A549 (cell line): ENCODE results near the gene INKA1. TPM values are rescaled to one million over a fixed set of nuclear protein-coding genes. Genes with fewer than 3 reads are reported as not detected.
"Not testable (repeated sequence)": the region's sequence is repeated elsewhere in the genome, so short reads cannot be mapped to it uniquely, and the experiment has no call there.

Experiments used
- ATAC-seq, 2 experiments: fragments of 200-7000 bp in 1 of 2; fragments of >200 bp in 1 of 2; cut with Nextera tagmentation in 1 of 2; cut with Tn5 transposase in 1 of 2; 3 replicates each; pipeline versions ENCODE4 v1.8.0 to v1.9.1; 2018 to 2020; ENCODE audit warnings: mild to moderate bottlenecking in 1 of 2, moderate library complexity in 1 of 2
- CTCF ChIA-PET: fragments of 300-600 bp; sonication (Branson Sonifier 250); formaldehyde crosslinking; extraction: SDS; loops from one replicate; lab custom pipeline; 2021; ENCODE audit warnings: antibody characterized with exemption, inconsistent platforms; lab: Yijun Ruan, JAX
- POLR2A ChIA-PET: fragments of 350-600 bp; formaldehyde crosslinking; extraction: SDS; loops from one replicate; lab custom pipeline; 2021; ENCODE audit warnings: antibody characterized with exemption, inconsistent platforms; lab: Yijun Ruan, JAX
- DNase-seq, 2 experiments: peaks; one replicate each; pipeline versions ENCODE4 v3.0.0 to v3.0.0-alpha.2; 2011 to 2016; ENCODE audit warnings: low read depth in 1 of 2, low spot score in 1 of 2
- FAIRE-seq: peaks from 2 replicates; lab custom pipeline; 2011; peaks lifted over from hg19 to GRCh38; lab: Jason Lieb, UNC
- H3K27ac ChIP-seq, 2 experiments: fragments of >200 bp; sonication (Bioruptor Twin); formaldehyde crosslinking; 3 replicates each; pipeline ENCODE4 v1.5.1; 2016 to 2017
- H3K4me1 ChIP-seq: fragments of >200 bp; sonication (Bioruptor Twin); formaldehyde crosslinking; 3 replicates; pipeline ENCODE4 v1.6.1; 2016
- H3K4me2 ChIP-seq: fragments of >200 bp; sonication (Bioruptor Twin); formaldehyde crosslinking; 3 replicates; pipeline ENCODE4 v1.6.1; 2016
- H3K4me3 ChIP-seq: fragments of >200 bp; sonication (Bioruptor Twin); formaldehyde crosslinking; 3 replicates; pipeline ENCODE4 v1.5.1; 2016
- H3K9me3 ChIP-seq: fragments of >200 bp; sonication (Bioruptor Twin); formaldehyde crosslinking; 3 replicates; pipeline ENCODE4 v1.6.1; 2016
- CHD2 ChIP-seq: fragments of 150-350 bp; IDR thresholded peaks from 2 replicates; pipeline ENCODE4 v1.6.1; 2014; ENCODE audit warnings: low read length; ENCODE audit not compliant: partially characterized antibody
- CHD4 ChIP-seq: fragments of 200-600 bp; sonication (generic); IDR thresholded peaks from 2 replicates; pipeline ENCODE4 v1.6.1; 2016; ENCODE audit warnings: antibody characterized with exemption, mild to moderate bottlenecking, borderline replicate concordance
- CTCF ChIP-seq: fragments of >200 bp; sonication (Bioruptor Twin); formaldehyde crosslinking; IDR thresholded peaks from 3 replicates; pipeline ENCODE4 v1.5.1; 2016
- E2F6 ChIP-seq: IDR thresholded peaks from 2 replicates; pipeline ENCODE4 v1.6.1; 2012; ENCODE audit warnings: low read depth, borderline replicate concordance
- EHF ChIP-seq: fragments of 250-450 bp; sonication (Bioruptor Pico); IDR thresholded peaks from 2 replicates; pipeline ENCODE4 v1.5.0; 2020; ENCODE audit warnings: mild to moderate bottlenecking
- ELK1 ChIP-seq: fragments of 150-350 bp; IDR thresholded peaks from 2 replicates; pipeline ENCODE4 v1.6.1; 2014; ENCODE audit warnings: low read depth, mild to moderate bottlenecking, low read length
- EP300 ChIP-seq, 2 experiments: fragments of >200 bp; sonication (Bioruptor Twin); formaldehyde crosslinking; IDR thresholded peaks; 2 replicates in 1 of 2; 3 replicates in 1 of 2; pipeline ENCODE4 v1.6.1; 2016 to 2017
- ESRRA ChIP-seq: fragments of 150-350 bp; IDR thresholded peaks from 2 replicates; pipeline ENCODE4 v1.6.1; 2014; ENCODE audit warnings: mild to moderate bottlenecking, low read length, borderline replicate concordance
- FOSL2 ChIP-seq, 2 experiments: fragments of 450-650 bp in 1 of 2; fragments of >200 bp in 1 of 2; sonication (Bioruptor Twin) in 1 of 2; formaldehyde crosslinking; IDR thresholded peaks; 2 replicates each; pipeline versions ENCODE4 v1.5.0 to v1.6.1; 2016 to 2020; ENCODE audit warnings: mild to moderate bottlenecking in 1 of 2, moderate library complexity in 1 of 2
- GATA3 ChIP-seq: IDR thresholded peaks from 2 replicates; pipeline ENCODE4 v1.6.1; 2012; ENCODE audit warnings: borderline replicate concordance
- HDAC2 ChIP-seq: fragments of 200-600 bp; sonication (generic); IDR thresholded peaks from 2 replicates; pipeline ENCODE4 v1.6.1; 2016
- HOXB5 ChIP-seq: fragments of 250-450 bp; sonication (Bioruptor Pico); IDR thresholded peaks from 2 replicates; pipeline ENCODE4 v1.5.0; 2020; ENCODE audit warnings: mild to moderate bottlenecking, moderate library complexity
- JUN ChIP-seq, 2 experiments: fragments of >200 bp; sonication (Bioruptor Twin); formaldehyde crosslinking; IDR thresholded peaks; 2 replicates in 1 of 2; 3 replicates in 1 of 2; pipeline ENCODE4 v1.6.1; 2016 to 2017
- KDM1A ChIP-seq: fragments of 200-600 bp; sonication (generic); IDR thresholded peaks from 2 replicates; pipeline ENCODE4 v1.6.1; 2016; ENCODE audit warnings: low read depth, mild to moderate bottlenecking
- KDM5A ChIP-seq: fragments of 200-600 bp; sonication (generic); IDR thresholded peaks from 2 replicates; pipeline ENCODE4 v1.6.1; 2016; ENCODE audit warnings: antibody characterized with exemption, mild to moderate bottlenecking
- MAFK ChIP-seq: fragments of 450-650 bp; IDR thresholded peaks from 2 replicates; pipeline ENCODE4 v1.6.1; 2014; ENCODE audit not compliant: partially characterized antibody
- MAX ChIP-seq: IDR thresholded peaks from 2 replicates; pipeline ENCODE4 v1.6.1; 2012
- NFE2L2 ChIP-seq: fragments of 150-350 bp; conservative IDR thresholded peaks from 2 replicates; pipeline ENCODE4 v1.6.1; 2014; ENCODE audit warnings: low read length
- NPAS2 ChIP-seq: fragments of 250-450 bp; sonication (Bioruptor Pico); IDR thresholded peaks from 2 replicates; pipeline ENCODE4 v1.8.0; 2022; ENCODE audit warnings: mild to moderate bottlenecking, moderate library complexity, borderline replicate concordance
- NR3C1 ChIP-seq: fragments of >200 bp; sonication (Bioruptor Twin); formaldehyde crosslinking; IDR thresholded peaks from 3 replicates; pipeline ENCODE4 v1.6.1; 2017
- PHF8 ChIP-seq: fragments of 200-600 bp; sonication (generic); IDR thresholded peaks from 2 replicates; pipeline ENCODE4 v1.6.1; 2016; ENCODE audit warnings: low read depth, mild to moderate bottlenecking, antibody characterized with exemption, moderate library complexity, borderline replicate concordance
- RAD21 ChIP-seq, 2 experiments: fragments of >200 bp in 1 of 2; sonication (Bioruptor Twin) in 1 of 2; formaldehyde crosslinking in 1 of 2; IDR thresholded peaks in 1 of 2; conservative IDR thresholded peaks in 1 of 2; 2 replicates in 1 of 2; 3 replicates in 1 of 2; pipeline ENCODE4 v1.6.1; 2012 to 2018; ENCODE audit warnings: inconsistent platforms in 1 of 2
- RFX5 ChIP-seq: fragments of 450-650 bp; IDR thresholded peaks from 2 replicates; pipeline ENCODE4 v1.7.1; 2014; ENCODE audit warnings: antibody characterized with exemption, mild to moderate bottlenecking, moderate library complexity
- TP53 ChIP-seq: fragments of 250-450 bp; sonication (Bioruptor Pico); IDR thresholded peaks from 2 replicates; pipeline ENCODE4 v1.5.0; 2021; ENCODE audit warnings: mild to moderate bottlenecking, moderate library complexity
- ZC3H11A ChIP-seq: fragments of 450-650 bp; IDR thresholded peaks from 2 replicates; pipeline ENCODE4 v1.6.1; 2014; ENCODE audit warnings: antibody characterized with exemption, mild to moderate bottlenecking
- ZFP36 ChIP-seq: fragments of 450-650 bp; IDR thresholded peaks from 2 replicates; pipeline ENCODE4 v1.6.1; 2014; ENCODE audit warnings: borderline replicate concordance; ENCODE audit not compliant: partially characterized antibody
- ZNF302 ChIP-seq: fragments of 250-450 bp; sonication (Bioruptor Pico); IDR thresholded peaks from 2 replicates; pipeline ENCODE4 v1.9.0; 2021; ENCODE audit warnings: inconsistent platforms, mild to moderate bottlenecking, moderate library complexity
- WGBS: methylation state at CpG from one replicate; pipeline ENCODE4 v1.1.6; 2017; ENCODE audit errors: missing lambda C conversion rate; 5-methylcytosine and 5-hydroxymethylcytosine counted together
- polyA plus RNA-seq, 4 experiments: library from polyadenylated mRNA; depleted of rRNA in 3 of 4; stranded (reverse); fragments of >200 nt; fragmentation: RNase III in 1 of 4; extraction: RNeasy Plus Mini Kit Qiagen cat#74134 plus additional on column Dnase treatment in 1 of 4; gene quantifications; 2 replicates in 3 of 4; 3 replicates in 1 of 4; pipeline ENCODE4 v1.2.3, GENCODE V29; 2011 to 2017
- TF ChIP-seq, protein P1 (sequence below): fragments of 250-450 bp; sonication (Bioruptor Pico); IDR thresholded peaks from 2 replicates; pipeline ENCODE4 v1.5.0; 2021; ENCODE audit warnings: mild to moderate bottlenecking, moderate library complexity, borderline replicate concordance

Gene INKA1
- polyA plus RNA-seq, 2 of the 4 experiments (the other 2 are of a cell fraction): 0.39 to 0.74 TPM

DNA sequence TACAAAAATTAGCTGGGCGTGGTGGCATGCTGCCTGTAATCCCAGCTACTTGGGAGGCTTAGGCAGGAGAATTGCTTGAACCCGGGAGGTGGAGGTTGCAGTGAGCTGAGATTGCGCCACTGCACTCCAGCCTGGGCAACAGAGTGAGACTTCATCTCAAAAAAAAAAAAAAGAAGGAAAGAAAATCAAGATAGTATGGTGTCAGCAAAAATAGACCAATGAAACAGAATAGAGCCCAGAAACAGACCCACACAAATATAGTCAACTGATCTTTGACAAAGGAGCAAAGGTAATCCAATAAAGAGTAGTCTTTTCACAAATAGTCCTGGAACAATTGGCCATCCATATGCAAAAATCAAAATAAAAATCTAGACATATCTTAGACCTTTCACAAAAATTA is 20.1 kb downstream of the INKA1 start:
- 79% methylated on average over 3 of the region's 3 CpGs for WGBS
- H3K4me1 ChIP-seq, H3K9me3 ChIP-seq, FAIRE-seq, H3K4me3 ChIP-seq, H3K27ac ChIP-seq, ATAC-seq, H3K4me2 ChIP-seq, DNase-seq, POLR2A ChIA-PET, CTCF ChIA-PET: not testable (repeated sequence)
- TF ChIP-seq MAFK: peak; percentile 53

- H3K27ac ChIP-seq: no peak overlapping the region
- CTCF ChIA-PET: interaction anchor here (0.5 to 5.3 kb wide), 3 partner anchors 13 to 1933 kb away, joined by 3 to 47 read pairs (median 4); no protein-coding TSS in a partner anchor
- 91% methylated on average over 5 of the region's 6 CpGs for WGBS
- FAIRE-seq: no peak
- H3K4me2 ChIP-seq: no peak overlapping the region
- H3K4me1 ChIP-seq: no peaks in the 10 kb centered on the region
- H3K9me3 ChIP-seq: no peaks in the 10 kb centered on the region
- TF ChIP-seq ZNF302 (CRISPR knock-in tag) (no peak), JUN (IDR thresholded peaks at IDR 0.05) (no peak), HOXB5 (CRISPR knock-in tag) (no peak), CTCF (no peak), E2F6 (no peak), ZC3H11A (no peak), NFE2L2 (no peak), PHF8 (no peak), MAX (no peak), CHD2 (no peak), CHD4 (no peak), RFX5 (no peak), RAD21 (conservative IDR thresholded peaks at IDR 0.05 in 1 of 2, IDR thresholded peaks at IDR 0.05 in 1 of 2) (no peak), MAFK (no peak), HDAC2 (no peak)
- TF ChIP-seq, all 56 proteins: peak for 0
- ATAC-seq: no peak
- POLR2A ChIA-PET: interaction anchor here (0.6 kb wide), 2 partner anchors 59 to 808 kb away, joined by 3 to 7 read pairs; no protein-coding TSS in a partner anchor
- no peak for DNase-seq
- no peak overlapping the region for H3K4me3 ChIP-seq
Observed at GRCh38 chr3:49826016-49826415, 23.0 kb downstream of the INKA1 start.

DNA sequence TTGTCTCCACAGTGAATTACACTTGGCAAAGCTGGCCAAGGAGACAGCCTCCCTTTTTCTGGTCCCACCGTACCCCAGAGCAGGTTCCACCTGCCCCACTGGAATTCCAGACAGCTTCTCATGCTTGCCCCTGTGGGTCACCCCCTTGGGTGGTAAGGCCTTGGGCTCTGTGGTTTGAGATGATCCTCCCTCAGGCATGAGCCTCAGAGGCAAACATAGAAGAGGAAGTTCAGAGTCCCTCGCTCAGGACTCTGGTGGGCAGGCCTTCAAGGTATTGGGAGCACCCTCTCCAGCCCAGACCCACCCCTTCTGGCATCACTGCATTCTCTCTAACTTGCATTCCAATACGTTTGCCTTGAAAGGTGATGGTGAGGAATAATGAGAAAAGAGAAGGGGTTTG is 28.3 kb downstream of the INKA1 start:
- DNase-seq (no peak), FAIRE-seq (no peak), ATAC-seq (no peak)
- no peaks in the 10 kb centered on the region for H3K9me3 ChIP-seq
- ChIA-PET CTCF (interaction anchor here (1.0 to 1.1 kb wide), 2 partner anchors 28 to 129 kb away, joined by 3 to 6 read pairs; partner anchors contain the start of gene INKA1), POLR2A (no interaction called here)
- no peaks in the 10 kb centered on the region for H3K4me1 ChIP-seq
- no peak for TF ChIP-seq EHF (CRISPR knock-in tag)
- no peak for TF ChIP-seq KDM5A
- no peak for TF ChIP-seq FOSL2 (IDR thresholded peaks at IDR 0.05)
- no peak for TF ChIP-seq FOSL2 (CRISPR knock-in tag; IDR thresholded peaks at IDR 0.05)
- TF ChIP-seq, protein P1, sequence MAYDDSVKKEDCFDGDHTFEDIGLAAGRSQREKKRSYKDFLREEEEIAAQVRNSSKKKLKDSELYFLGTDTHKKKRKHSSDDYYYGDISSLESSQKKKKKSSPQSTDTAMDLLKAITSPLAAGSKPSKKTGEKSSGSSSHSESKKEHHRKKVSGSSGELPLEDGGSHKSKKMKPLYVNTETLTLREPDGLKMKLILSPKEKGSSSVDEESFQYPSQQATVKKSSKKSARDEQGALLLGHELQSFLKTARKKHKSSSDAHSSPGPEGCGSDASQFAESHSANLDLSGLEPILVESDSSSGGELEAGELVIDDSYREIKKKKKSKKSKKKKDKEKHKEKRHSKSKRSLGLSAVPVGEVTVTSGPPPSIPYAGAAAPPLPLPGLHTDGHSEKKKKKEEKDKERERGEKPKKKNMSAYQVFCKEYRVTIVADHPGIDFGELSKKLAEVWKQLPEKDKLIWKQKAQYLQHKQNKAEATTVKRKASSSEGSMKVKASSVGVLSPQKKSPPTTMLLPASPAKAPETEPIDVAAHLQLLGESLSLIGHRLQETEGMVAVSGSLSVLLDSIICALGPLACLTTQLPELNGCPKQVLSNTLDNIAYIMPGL (CRISPR knock-in tag): no peak
- no peak for TF ChIP-seq KDM1A
- no peak for TF ChIP-seq ELK1
- no peak for TF ChIP-seq HOXB5 (CRISPR knock-in tag)
- TF ChIP-seq GATA3: no peak
- TF ChIP-seq HDAC2: no peak
- TF ChIP-seq TP53 (CRISPR knock-in tag): no peak
- no peak for TF ChIP-seq NPAS2 (CRISPR knock-in tag)
- no peak for TF ChIP-seq NR3C1
- no peak for TF ChIP-seq ZFP36
- no peak for TF ChIP-seq ESRRA
- TF ChIP-seq EP300 (IDR thresholded peaks at IDR 0.05): no peak
- H3K27ac ChIP-seq: no peak overlapping the region
- H3K4me2 ChIP-seq: no peak overlapping the region
- 60% methylated on average over 3 of the region's 3 CpGs for WGBS
- H3K4me3 ChIP-seq: no peak overlapping the region
